GM19324 (cell line): Measurements from ENCODE around the gene INF2.
A peak's percentile ranks its signal among the peaks of the same experiment; 100 is the strongest.

ENCODE experiments used
- ATAC-seq: cut with Tn5 transposase; IDR thresholded peaks from one replicate; pipeline ENCODE4 v1.9.1; 2021; ENCODE audit warnings: mild to moderate bottlenecking, moderate library complexity; ENCODE audit not compliant: unreplicated experiment, low FRiP score

The INF2 gene

DNA sequence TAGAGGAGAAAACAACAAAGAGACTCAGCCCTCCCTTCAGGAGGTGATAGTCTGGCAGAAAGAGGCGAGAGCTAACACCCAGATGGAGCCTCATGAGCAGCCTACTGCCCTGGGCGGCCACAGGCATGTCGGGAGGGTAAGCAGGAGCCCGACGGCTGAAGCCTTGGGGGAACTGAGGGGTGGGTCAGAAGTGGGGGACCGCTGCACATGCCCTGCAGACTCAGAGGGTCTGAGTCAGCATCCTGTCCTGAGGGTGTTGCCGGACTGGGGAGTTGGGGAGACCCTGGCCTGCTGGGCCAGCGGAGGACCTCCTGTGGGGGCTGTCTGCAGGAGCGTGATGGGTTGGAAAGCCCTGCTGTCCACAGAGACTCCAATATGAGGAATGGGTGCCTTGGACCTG is 15.9 kb upstream of the INF2 start:
- no peak for ATAC-seq

DNA sequence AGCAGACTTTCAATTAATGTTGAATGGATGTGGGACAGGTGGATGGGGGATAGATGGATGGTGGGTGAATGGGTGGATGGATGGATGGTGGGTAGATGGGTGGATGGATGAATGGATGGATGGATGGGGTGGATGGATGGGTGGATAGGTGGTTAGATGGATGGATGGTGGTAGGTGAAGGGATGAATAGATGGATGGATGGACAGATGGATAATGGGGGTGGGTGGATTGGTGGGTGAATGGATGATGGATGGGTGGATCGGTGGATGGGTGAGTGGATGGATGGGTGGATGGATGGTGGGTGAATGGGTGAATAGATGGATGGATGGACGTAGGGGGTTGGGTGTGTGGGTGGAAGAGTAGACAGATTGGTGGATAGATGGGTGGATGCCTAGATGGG is 14.0 kb upstream of the INF2 start:
- ATAC-seq = no peak

DNA sequence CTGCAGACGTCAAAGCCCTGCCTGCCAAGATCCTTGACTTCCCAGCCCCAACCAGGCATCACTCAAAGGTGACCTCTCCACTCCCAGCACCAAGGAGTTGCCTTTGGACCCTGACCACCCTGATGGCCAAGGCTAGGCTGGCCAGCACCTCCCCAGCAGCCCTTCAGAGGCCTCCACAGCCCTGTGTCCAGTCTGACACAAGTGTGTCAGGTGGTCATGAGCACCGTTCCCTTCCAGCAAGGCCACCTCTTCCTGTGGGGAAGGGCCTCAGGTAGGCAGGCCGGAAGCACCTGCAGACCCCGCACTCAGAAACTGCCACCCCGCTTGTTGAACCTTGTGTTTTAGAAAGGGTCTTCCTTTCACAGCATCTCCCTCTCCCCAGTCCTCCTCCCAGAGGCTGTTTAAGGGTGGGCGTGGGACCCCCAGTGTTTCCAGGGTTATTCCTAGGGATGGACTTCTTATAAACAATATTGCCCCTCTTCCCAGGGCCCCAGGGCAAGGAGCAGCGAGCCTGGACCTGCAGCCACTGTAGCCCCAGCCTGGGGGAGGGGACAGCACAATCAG is 13.2 kb upstream of the INF2 start:
- ATAC-seq = no peak

DNA sequence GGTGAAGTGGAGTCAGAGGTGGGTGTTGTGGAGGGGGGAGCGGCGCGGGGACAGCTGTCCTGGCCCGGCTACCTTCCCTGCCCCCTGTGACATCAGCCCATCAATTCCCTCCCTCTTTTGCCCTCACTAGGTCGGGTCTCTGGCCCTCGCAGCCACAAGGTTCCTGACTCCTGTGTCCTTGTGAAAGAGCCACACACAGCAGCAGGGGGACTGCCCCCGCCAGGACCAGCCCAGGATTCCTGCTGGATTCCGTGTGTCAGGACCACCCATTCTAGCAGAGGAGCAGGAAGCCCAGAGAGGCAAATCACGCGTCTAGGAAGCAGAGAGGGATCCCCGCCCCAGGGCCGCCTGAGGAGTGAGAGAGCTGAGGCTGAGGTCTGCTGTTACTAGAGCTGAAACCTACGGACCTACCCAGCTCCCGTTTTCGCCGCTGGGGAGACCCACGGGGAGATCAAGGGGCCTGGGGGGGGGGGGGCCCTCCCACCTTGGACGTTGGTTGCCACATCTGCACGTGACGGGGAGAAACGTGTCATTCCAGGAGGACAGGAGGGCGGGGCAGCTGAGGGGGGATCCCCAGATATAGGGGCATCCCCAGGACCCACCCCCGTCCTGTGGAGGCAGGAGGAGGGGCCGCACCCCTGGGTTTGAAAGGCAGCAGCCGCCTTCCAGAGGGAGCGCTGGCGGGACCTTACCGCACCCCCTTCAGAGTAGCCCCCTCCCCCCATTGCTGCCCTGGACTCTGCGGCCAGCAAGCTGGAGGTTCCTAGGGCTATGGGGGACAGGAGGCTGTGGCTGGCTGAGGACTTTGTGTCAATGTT is 12.5 kb upstream of the INF2 start:
- ATAC-seq = no peak

DNA sequence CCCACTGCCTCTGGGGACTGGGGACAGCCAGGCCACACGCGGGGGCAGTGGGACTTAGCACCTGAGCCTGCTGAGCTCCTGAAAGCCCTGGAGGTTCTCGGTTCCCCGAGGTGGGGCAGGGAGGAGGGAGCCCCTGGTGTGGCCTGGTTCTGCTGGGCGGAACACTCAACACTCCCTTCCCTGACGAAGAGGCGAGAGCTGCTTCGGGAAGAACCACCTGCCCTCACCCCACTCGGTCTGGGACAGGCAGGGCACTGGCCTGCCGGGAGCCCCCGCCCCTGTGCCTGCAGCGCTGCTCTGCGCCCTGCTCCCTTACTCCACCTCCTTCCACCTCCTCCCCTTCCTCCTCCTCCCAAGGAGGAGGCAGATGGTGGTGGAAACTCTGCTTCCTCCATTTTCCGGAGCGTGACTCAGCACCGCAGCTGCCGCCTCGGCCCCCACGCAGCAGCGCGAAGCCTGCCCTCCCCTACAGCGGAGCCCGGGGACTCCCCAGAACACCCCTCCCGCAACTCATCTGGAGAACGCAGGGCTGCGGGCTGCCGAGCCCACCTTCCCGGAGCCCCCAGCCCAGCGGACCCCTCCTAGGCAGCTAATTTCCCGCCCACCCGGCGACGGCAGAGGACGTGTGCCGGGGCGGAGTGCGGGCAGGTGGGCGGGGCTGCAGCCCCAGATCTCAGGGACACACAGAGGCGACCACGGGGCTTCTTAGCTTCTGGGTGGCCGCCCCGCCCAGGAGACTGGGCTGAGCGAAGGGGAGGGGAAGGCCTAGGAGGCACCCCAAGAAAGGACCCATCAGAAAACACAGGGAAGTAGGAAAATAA is 11.7 kb upstream of the INF2 start:
- ATAC-seq = no peak

DNA sequence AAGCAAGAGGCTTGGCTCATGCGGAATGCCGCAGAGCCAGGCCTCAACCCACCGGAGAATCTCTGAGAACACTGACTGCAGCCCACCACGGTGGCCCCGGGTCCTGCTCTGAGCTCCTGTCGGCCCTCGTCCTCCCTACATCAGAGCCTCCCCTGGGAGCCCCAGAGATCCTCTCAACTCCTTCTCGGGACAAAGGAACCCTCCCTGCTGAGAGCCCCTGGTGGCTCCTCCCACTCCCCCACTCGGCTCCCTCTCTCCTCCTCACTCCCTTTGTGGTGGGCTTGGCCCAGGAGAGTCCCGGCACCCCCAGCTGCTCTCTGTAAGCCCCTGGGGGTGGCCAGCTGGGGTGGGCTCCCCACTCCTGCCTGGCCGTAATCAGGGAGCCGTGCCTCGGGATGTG is 11.1 kb upstream of the INF2 start:
- no peak for ATAC-seq

DNA sequence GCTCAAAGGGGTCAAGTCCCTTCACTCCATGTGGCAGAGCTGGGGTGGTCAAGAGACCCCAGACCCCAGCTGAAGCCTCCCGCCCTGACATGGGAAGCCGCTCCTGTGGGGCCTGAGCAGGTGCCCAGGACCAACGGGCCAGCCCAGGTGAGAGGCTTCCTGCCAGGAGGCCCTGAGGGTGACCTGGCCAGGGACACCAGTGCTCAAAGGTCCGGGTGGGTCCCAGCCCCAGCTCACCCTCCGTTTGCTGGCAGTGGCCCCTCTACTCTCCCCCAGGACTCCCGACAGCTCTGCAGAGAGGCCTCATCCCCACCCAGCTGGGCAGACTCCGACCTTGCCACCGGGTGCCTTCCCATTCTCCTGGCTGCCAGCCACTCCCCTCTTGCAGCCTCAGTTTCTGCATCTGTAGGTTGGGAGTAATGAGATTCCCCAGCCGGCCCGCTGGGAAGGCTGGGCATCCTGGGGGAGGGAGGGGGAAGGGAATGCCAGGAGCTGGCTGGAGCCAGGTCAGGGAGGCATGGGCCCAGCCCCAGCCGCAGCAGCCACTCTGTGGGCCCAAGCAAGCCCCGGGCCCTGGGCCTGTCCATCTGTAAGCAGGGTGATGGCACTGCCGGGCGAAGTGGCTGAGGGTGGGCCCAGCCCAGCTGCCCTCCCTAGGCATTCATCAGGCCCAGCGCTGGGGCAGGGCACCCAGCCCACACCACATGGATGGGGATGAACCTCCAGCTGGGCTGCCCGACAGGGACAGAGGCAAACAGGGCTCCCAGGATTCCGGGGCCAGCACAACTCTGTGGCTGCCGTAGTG is 10.3 kb upstream of the INF2 start:
- ATAC-seq = no peak

DNA sequence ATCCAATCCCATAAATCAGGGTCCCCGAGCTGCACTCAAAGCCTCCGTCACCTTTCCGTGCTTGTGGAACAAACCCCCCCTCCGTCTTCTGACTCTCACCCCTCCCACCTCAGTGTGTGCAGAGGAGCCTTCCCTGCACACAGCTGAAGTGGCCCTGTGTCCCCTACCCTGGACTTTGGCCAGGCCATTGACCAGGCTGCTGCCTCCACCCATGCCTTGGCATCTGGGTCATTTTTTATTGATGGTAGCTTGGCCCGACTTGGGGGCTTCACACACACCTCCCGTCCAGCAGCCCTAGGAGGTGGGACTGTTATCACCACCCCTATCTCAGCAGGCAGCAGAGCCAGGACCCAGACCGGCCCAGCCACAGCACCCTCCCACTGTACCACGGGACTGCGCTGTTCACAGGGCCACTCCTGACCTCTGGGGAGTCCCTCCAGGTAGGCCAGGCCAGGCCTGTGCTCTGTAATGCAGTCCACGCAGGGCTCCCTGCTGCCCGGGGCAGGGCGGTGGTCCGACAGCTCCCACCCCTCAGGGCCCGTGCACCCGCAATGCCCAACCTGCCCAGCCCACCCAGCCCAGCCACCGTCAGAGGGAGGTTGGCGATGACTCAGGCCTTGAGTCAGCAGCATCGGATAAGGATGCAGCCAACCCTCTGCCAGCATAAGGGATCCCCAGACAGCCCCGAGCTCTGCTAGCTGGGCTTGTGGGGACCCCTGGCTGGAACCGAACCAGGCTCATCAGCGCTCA is 9.2 kb upstream of the INF2 start:
- ATAC-seq = no peak

DNA sequence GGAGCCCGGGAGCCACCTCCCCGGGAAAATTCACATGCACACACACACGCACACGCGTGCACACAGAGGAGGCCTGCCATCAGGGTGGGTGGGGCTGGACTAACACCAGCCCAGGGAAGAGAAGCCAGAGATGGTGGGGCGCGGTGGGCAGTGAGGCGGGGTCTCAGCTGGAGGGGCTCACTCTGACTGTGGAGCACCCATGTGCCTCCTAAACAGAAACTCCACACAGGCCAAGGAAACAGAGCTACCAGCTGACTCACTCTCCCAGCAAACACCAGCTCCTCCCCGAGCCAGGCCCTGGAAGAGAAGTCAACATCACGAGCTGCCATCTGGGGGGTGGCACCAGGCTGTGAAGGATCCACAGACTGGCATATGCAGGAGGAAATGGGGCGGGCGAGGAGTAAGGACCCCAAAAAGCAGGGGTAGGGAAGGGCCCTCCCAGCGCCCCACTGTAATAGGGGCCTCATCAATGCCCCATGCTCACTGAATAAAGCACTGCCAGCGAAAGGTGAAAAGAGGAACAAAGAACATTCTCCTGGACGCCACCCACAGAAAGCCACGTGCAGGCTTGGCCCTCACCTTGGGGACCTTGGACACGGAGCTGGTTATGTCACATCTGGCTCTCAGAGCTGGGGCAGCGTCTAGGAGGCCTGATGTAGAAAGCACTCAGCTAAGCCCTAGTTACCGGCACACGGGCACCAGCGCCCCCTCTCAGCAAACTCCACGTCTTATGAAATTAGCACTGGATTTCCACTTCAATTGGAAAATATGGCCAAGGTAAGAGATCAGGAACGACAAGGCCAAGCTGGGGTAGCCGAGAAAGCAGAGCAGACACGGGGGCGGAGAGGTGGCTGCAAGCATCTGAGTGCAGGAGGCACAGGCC is 8.4 kb upstream of the INF2 start:
- peak; percentile 40 for ATAC-seq

DNA sequence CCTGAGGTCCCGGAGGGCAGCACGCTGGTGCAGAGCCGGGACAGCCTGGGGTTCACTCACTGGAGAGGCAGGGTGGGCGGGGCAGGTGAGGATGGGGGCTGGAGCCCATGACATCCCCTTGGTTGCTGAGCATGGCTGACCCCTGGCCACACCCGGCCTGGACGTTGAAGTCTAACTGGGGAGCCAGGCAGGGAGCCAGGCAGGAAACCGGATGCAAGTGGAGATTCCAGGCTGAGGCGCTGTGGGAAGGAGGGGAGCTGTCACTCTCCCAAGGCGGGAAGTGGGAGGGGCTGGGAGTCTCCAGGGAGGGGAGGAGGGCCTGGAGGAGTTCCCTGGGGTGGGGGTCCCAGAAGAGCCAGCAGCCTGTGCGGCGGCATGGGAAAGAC is 7.7 kb upstream of the INF2 start:
- ATAC-seq = no peak

DNA sequence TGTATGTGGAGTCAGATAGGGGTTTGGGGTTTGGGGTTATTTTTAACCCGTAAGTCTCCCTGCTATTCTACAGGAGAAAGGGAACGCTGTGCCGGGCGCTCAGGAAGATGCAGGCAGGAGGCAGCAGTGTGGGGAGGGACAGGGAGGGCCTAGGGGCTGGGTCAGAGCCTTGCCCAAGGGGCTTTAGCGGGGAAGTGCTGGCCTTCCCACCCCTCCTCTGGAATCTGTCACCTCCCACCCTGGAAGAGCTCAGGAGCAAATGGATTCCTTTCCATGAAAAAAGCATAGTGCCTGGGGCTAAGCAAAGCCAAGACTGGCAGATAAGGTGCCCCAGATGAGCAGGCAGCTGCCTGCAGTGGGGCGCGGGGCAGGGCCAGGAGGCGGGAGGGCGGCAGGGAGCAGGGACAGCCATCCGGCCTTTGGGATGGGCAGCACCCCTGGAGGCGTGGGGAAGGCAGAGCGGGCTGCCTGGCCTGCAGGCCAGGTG is 7.3 kb upstream of the INF2 start:
- no peak for ATAC-seq

DNA sequence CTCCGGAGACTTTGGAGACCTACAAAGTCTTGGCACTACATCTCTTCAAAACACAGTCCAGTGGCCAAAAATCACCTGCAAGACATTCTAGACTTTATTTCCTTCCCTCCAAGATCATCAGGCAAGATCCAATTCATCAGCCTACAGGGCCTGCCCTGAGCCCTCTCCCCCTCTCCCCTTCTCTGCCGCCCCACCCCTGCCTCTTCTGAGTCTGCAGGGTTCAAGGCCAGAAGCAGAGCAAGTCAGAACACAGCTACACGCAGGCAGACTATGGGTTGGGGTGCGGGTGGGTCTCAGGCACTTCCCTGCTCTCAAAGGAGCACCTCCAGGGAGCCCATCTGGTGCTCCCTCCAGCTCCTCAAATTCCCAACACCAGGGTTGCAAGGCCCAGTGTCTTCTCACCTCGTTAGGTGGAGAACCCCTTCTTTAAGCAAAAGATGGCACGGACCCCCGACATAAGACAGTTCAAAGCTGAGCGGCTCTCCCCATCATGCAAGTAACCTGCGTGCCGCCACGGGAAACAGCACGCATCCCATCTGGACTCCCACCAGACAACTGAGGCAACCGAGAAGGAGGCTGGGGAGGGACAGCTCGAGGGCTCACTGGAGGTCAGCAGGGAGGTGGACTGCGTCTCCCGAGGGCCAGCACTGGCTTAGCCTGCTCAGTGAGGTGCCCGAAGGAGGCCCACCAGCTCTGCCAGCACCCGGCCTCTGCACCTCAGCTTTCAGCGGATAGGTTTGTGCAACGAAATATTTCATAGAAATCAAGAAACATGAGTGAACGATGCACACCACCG is 5.6 kb upstream of the INF2 start:
- no peak for ATAC-seq

DNA sequence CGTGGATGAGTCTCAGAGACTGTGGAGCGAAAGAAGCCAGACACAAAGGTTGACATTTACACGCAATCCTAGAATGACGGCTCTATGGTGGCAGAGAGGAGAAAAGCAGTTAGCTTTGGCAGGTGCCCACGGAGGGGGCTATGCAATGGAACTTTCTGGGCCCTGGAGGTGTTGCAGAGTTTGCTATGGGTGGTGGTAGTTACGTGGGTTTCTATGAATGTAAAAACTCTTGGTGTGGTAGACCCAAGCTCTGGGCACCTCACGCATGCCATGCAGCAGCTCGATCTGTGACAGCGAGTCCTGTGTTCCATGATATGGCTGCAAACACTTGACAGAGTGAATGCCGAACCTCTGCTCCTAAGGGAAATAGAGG is 5.0 kb upstream of the INF2 start:
- no peak for ATAC-seq

DNA sequence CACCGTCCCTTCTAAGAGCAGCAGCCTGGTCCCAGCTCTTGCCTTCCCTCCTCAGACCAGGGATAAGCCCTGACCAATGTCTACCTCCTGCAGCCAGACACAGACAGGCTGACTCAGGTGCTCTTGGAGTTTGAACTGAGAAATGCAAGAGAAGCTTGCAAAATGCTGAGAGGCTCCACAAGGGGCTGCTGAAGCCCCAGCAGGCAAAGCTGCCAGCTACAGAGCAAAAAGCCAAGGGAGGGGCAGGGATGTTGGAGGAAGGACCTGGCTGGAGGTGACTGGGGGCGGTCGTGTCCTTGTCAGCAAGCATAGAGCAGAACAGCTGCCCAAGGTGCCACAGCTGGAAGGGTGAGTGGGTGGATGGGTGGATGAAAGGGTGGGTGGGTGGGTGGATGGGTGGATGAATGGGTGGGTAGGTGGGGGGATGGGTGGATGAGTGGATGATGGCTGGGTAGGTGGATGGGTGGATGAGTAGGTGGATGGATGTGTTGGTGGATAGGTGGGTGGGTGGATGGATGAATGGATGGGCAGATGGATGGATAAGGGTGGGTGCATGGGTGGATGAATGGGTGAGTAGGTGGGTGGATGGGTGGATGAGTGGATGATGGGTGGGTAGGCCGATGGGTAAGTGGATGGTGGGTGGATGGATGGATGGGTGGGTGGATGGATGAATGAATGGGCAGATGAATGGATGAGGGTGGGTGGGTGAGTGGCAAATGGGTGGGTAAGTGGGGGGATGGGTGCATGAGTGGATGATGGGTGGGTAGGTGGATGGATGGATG is 4.0 kb upstream of the INF2 start:
- no peak for ATAC-seq

DNA sequence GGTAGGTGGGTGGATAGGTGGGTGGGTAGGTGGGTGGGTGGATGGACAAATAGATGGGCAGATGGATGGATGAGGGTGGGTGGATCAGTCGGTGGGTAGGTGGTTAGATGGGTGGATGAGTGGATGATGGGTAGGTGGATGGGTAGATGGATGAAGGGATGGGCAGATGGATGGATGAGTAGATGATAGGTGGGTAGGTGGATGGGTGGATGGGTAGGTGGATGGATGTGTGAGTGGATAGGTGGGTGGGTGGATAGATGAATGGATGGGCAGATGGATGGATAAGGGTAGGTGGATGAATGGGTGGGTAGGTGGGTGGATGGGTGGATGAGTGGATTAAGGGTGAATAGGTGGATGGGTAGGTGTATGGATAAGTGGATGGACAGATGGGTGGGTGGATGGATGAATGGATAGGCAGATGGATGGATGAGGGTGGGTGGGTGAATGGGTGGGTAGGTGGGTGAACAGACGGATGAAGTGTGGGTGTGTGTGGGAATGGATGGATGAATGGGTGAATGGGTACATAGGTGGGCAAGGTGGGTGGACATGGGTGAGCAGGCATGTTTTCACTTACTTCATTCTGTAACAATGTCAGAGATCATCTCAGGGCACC is 3.3 kb upstream of the INF2 start:
- ATAC-seq = no peak

DNA sequence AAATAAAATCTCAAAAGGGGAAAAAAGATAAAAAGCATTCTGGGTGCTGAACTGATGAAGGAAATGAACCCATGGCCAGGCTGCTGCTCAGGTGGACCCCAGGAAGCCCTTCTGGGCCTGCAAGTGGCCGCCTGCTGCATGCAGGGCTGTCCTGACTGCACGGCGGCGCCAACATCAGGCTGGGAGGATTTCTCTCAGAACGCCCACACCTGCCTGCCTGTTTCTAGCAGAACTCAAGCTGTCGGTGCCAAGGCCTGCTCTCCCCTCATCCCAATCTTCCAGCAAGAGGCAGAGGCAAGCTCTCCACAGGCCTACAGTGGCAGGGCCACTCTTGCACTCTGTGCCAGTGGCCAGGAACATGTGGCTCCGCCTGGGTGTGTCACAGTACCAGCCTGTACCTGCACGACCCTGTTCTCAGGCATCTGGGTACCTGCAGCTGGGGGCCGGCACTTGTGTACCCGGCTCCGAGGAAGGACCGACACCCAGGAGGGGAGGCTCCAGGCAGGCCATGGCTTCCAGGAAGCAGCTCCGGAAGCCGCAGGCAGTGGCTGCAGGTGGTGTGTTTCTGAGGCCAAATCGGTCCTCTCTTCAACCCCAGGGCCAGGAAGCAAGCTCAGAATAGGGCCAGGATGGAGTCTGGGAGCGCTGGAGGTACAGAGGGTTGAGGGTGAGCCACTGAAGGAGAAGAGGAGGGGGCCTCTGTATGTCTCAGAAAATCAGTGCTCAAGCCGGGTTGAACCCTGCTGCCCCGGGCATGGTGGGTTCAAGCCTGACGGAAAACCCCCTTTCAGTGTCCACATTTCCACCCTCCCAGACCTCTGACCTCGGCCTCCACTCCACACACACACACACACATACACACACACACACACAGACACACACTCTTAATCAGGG is 2.5 kb upstream of the INF2 start:
- ATAC-seq = no peak
